Stimulated activated CD4-positive, alpha-beta T cell treated with anti-CD3 and anti-CD28 coated beads, Interleukin-1b, Interleukin-23, amount 100 ng/mL, for 48 hours (primary cell): ENCODE results near the gene USP14.
"Not testable (repeated sequence)": the region's sequence is repeated elsewhere in the genome, so short reads cannot be mapped to it uniquely, and the experiment has no call there.

Source experiments
- DNase-seq: peaks from one replicate; pipeline ENCODE4 v3.0.0-alpha.2; 2020

Gene USP14

DNA sequence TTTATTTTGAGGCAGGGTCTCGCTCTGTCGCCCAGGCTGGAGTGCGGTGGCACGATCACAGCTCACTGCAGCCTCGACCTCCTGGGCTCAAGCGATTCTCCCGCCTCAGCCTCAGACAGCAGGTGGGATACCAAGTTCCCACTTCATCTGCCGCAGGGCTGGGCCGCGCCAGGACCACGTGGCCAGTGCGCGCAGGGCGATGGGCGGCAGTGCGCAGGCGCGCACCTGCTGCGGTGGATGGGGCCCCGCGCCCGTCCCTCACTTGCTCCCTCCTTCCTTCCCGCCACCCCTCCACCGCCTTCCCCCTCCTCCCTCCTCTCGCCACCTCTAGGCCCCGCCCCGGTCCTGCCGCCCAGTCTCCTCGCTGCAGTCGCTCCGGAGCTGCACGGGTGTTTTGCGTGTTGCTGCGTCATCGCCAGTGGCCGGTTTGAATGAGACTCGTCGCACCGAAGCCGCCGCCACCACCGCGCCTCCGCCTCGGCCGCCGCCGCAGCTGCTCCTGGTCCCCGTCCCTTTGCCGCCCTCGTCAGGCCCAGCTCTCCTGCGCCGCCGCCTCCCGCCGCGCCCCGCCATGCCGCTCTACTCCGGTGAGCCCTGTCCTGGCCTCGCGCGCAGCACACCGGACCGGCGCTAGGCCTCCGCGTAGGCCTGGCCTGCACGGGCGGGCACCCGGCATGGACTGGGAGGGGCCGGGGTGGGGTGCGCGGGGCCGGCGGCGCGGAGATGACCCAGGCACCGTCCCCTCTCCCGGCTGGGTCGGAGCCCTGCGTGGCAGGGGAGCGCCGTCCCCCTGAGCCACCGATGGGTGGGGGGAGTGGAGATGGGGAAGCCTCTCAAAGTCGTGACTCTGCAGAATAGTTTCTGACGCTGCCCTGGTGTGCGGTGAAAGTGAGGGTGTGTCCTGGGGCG lies at the start of gene USP14:
Gene USP14 (plus strand): TSS at position 430 of the 909 bp plus-strand sequence. CDS start 142 bp downstream, at position 572.
- DNase-seq: peak; percentile 99

DNA sequence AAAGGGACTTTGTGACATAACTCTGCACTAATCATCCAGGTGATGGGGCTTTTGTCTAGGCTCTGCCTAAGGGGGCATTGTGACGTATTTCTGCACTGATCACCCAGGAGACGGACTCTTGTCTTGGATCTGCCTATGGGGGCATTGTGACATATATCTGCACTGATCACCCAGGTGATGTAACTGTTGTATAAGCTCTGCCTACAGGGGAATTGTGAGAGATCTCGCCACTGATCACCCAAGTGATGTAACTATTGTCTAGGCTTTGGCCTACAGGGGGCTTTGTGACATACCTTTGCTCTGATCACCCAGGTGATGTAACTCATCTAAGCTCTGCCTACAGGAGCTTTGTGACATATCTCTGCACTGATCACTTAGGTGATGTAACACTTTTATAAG lies 49.7 kb upstream of the USP14 start:
- DNase-seq: not testable (repeated sequence)

GRCh38 chr18:109130-109921 lies 49.0 kb upstream of the USP14 start:
- peak; percentile 50 for DNase-seq

DNA sequence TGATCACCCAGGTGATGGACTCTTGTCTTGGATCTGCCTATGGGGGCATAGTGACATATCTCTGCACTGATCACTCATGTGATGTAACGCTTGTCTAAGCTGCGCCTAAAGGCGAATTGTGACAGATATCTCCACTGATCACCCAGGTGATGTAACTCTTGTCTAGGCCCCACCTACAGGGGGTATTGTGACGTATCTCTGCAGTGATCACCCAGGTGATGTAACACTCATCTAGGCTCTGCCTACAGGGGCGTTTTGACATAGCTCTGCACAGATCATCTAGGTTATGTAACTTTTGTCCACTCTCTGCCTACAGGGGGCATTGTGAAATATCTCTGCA lies 48.5 kb upstream of the USP14 start:
- not testable (repeated sequence) for DNase-seq

GRCh38 chr18:110351-111201 lies 47.8 kb upstream of the USP14 start:
- DNase-seq: peak; percentile 65

GRCh38 chr18:111306-112014 lies 46.9 kb upstream of the USP14 start:
- peak; percentile 70 for DNase-seq

- DNase-seq: not testable (repeated sequence)
Measured at GRCh38 chr18:112015-112733, 46.2 kb upstream of the USP14 start.

- not testable (repeated sequence) for DNase-seq
Measured at GRCh38 chr18:120539-121260, 37.7 kb upstream of the USP14 start.

DNA sequence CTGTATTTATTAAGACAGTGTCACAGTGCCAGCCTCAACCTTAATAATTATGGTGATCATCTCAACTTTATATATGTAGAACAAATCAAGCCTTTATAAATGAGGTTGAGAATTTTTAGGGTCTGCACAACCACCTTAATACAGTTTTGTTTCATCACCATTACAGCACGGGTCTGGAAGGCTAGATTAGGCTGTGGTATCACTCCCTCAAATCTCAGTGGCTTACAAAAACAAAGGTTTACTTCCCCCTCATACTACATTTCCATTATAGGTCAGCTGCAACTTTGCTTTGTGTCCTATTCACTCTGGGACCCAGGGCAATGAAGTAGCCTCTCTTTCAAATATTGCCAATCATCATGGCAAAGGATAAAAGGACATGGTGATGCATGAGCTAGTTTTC lies 23.3 kb upstream of the USP14 start:
- no peak for DNase-seq

DNA sequence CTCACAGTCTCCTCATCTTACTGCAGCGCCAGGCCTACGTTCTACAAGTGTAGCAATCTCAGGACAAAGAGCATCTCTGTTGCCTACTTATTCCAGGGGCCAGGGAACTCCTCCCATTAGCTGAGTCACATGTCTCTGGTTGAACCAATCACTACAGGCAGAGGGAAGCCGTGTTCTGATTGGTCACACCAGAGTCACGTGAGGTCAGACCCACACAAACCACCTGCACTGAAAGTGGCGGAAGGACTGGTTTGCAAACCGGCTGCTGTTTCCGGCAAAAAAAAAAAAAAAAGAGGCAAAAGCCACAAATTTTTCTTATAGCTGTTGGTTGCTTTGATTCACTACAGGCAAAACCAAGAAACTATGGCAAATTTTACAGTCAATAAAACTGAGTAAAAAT lies 21.9 kb upstream of the USP14 start:
- peak; percentile 41 for DNase-seq

GRCh38 chr18:137327-137726 lies 21.0 kb upstream of the USP14 start:
- no peak for DNase-seq

DNA sequence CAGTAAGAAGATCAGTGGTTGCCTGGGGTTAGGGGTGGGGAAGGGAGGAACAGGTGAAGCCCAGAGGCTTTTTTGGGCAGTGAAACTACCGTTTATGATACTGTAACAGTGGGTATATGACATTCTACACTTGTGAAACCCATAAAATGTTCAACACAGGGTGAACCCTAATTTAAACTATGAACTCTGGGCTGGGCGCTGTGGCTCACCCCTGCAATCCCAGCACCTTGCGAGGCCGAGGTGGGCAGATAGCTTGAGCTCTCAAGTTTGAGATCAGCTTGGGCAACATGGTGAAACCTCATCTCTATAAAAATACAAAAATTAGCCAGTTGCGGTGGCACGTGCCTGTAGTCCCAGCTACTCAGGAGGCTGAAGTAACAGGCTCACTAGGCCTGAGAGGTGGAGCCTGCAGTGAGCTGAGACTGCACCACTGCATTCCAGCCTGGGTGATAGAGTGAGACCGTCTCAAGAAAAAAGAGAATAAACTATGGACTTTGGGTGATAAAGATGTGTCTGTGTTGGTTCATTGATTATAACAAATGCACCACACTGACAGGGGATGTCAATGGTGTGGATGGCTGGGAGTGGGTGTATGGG lies 17.6 kb upstream of the USP14 start:
- DNase-seq: no peak

GRCh38 chr18:142624-143296 lies 15.6 kb upstream of the USP14 start:
- DNase-seq: not testable (repeated sequence)

DNA sequence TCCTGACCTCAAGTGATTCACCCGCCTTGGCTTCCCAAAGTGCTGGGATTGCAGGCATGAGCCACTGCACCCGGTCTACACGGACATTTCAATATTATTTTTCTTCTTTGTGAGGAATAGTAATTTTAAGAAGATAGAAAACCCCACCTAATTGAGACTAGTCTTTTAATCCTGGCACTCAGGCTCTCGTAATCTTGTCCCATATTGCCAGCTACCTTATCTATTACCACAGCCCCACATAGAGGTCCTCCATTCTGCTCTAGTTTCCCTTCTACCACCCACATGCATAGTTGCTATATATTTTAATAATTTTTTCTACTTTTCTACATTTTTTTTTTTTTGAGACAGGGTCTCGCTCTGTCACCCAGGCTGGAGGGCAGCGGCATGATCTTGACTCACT lies 9.5 kb upstream of the USP14 start:
- DNase-seq: no peak

DNA sequence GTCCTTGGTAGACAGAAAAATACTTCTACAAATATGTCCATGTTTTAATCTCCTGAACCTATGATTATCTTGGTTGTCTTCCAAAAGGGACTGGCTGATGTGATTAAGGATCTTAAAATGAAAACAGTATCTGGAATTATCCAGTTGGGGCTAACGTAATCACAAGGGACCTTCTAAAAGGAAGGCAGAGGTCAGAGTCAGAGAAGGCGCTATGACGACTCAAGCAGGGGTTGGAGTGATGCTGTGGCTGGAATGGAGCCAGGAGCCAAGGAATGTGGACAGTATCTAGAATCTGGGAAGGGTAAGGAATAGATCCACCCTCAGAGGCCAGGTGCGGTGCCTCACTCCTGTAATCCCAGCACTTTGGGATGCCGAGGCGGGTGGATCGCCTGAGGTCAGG lies 4.2 kb upstream of the USP14 start:
- DNase-seq: no peak

DNA sequence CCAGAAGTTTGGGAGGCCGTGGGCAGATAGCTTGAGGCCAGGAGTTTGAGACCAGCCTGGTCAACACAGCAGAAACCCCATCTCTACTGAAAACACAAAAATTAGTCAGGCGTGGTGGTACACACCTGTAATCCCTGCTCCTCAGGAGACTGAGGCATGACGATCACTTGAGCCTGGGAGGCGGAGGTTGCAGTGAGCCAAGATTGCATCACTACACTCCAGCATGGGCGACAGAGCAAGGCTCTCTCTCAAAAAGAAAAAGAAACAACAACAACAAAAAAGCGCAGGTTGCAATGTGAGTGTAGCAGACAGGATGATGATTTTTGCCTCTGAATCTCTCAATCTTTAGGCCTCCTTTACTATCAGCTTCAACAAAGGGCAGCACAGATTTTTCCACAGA lies 2.7 kb upstream of the USP14 start:
- DNase-seq: no peak

DNA sequence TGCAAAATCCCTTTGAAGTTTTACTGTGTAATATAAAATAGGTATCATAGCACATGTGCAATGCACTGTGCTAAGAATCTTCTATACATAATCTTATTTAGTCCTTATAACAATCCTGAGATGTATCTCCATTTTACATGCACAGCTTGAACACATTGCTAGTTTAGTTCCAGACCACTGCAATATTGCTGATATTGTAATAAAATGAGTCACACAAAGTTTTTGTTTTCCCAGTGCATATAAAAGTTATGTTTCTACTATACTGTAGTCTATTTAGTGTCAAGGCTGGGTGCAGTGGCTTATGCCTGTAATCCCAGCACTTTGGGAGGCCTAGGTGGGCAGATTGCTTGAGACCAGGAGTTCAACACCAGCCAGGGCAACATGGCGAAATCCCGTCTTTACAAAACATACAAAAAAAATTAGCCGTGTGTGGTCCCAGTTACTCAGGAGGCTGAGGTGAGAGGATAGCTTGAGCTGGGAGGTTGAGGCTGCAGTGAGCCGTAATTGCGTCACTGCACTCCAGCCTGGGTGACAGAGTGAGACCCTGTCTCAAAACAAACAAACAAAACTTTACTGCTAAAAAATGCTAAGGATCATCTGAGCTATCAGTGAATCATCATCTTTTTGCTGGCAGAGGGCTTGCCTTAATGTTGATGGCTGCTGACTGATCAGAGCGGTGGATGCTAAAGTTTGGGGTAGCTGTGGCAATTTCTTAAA lies 1.7 kb upstream of the USP14 start:
- DNase-seq: no peak

GRCh38 chr18:159037-159652 lies 788 bp downstream of the USP14 start:
- no peak for DNase-seq

DNA sequence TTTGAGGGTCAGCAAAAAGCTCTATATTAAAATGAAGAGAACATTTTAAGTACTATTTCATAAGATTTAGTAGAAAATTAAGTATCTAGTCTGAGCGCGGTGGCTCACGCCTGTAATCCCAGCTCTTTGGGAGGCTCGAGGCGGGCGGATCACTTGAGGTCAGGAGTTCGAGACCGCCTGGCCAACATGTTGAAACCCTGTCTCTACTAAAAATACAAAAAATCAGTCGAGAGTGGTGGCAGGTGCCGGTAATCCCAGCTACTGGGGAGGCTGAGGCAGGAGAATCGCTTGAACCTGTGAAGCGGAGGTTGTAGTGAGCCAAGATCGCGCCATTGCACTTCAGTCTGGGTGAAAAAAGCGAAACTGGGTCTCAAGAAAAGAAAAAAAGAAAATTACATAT lies 1.6 kb downstream of the USP14 start:
- DNase-seq: no peak
